Measurements from ENCODE around the gene ARHGEF10L.
A peak's percentile ranks its signal among the peaks of the same experiment; 100 is the strongest.

Gene ARHGEF10L

DNA sequence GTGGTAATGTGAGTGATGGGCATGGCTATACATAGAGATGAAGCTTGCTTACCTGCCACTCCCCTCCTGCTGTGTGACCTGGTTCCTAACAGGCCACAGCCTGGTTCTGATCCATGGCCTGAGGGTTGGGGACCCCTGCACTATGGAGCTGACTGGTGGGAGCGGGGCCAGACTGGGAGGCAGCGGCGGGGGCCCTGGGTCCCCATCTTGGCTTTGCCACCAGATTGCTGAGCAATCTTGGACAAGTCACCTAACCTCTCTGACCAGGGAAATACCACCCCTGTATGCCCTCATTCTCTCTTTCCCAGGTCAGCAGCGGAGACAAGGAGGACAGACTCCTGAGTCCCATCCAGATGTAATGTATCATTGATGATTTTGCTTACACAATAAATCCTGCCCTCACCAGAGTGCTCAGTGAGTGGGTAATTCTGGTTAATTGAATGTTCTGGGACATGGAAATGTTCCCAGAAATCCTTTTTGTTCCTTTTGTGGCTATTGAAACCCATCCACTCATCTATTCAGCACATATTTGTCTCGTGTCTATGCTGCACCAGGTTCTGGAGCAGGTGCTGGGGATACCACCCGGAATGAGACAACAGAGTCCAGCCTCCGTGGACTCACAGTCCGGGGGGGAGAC, 4.1 kb upstream of the ARHGEF10L start:
- Mint-ChIP-seq H3K27me3 (ENCODE audit: low read depth, poor library complexity) (peaks cover 3% of the 10 kb centered on the region), H3K27ac (peak overlapping the region; percentile 1), H3K36me3 (ENCODE audit: low read depth) (no peaks in the 10 kb centered on the region), H3K4me1 (peaks cover 69% of the 10 kb centered on the region), H3K4me3 (peak overlapping the region; percentile 9), H3K9me3 (no peaks in the 10 kb centered on the region)
- TF ChIP-seq, protein P1, sequence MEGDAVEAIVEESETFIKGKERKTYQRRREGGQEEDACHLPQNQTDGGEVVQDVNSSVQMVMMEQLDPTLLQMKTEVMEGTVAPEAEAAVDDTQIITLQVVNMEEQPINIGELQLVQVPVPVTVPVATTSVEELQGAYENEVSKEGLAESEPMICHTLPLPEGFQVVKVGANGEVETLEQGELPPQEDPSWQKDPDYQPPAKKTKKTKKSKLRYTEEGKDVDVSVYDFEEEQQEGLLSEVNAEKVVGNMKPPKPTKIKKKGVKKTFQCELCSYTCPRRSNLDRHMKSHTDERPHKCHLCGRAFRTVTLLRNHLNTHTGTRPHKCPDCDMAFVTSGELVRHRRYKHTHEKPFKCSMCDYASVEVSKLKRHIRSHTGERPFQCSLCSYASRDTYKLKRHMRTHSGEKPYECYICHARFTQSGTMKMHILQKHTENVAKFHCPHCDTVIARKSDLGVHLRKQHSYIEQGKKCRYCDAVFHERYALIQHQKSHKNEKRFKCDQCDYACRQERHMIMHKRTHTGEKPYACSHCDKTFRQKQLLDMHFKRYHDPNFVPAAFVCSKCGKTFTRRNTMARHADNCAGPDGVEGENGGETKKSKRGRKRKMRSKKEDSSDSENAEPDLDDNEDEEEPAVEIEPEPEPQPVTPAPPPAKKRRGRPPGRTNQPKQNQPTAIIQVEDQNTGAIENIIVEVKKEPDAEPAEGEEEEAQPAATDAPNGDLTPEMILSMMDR (IDR thresholded peaks at IDR 0.05): no peak
- no peak for DNase-seq

DNA sequence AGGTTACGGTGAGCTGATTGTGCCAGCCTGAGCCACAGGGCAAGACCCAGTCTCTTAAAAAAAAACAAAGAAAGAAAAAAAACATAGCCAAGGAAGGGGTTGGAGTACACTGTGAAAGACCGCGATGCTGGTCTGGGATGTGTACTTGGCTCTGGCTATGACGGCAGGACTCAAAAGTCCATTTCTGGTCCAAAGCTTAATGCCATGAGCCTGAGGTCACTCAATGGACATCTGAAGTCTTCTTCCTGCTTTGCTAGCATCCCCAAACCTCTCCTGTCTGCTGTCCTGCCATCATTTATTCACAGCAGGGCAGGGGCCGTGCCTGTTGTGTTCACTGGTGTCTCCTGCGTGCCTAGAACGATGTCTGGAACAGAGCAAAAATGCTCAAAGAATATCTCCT, 1.5 kb upstream of the ARHGEF10L start:
- peaks cover 3% of the 10 kb centered on the region for H3K27me3 Mint-ChIP-seq (ENCODE audit: low read depth, poor library complexity)

DNA sequence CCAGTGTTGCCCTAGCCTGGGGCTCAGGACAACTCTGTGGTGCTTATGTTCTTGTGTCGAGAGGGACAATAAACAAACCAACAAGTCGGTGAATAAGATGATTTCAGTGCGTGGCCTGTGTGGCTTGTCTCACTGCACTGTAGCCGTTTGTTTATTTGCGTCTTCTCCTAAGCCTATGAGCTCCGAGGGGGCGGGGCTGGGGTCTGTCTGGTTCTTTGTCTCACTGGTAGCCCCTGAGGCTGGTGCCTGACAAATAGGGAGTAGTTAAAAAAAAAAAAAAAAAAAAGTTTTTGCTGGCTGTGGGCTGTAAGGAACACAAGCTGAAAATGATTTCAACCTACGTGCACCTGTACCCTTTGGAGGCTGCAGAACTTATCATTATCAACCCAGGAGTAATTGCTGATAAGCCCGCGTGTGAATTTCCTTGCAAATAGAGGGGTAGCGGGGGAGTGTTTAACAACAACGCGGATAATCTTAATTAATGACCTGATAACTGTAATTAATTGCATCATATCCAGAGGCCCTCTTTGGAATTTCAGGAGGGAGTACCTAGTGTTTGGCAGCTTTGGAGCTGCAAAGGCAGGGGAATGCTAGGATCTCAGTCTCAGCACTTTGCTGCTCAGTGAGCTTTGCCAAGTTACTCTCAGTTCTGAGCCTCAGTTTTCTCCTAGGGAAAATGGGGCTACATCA, 925 bp upstream of the ARHGEF10L start:
- H3K27me3 Mint-ChIP-seq (ENCODE audit: low read depth, poor library complexity): peaks cover 3% of the 10 kb centered on the region

More for the DNA sequence above, 1.5 kb upstream of the ARHGEF10L start:
- DNase-seq: no peak
- no peaks in the 10 kb centered on the region for H3K9me3 Mint-ChIP-seq
- peaks cover 55% of the 10 kb centered on the region for H3K4me1 Mint-ChIP-seq
- H3K4me3 Mint-ChIP-seq: peak overlapping the region; percentile 81
- no peaks in the 10 kb centered on the region for H3K36me3 Mint-ChIP-seq (ENCODE audit: low read depth)
- peak overlapping the region; percentile 95 for H3K27ac Mint-ChIP-seq
- TF ChIP-seq, protein P1 (IDR thresholded peaks at IDR 0.05): no peak

DNA sequence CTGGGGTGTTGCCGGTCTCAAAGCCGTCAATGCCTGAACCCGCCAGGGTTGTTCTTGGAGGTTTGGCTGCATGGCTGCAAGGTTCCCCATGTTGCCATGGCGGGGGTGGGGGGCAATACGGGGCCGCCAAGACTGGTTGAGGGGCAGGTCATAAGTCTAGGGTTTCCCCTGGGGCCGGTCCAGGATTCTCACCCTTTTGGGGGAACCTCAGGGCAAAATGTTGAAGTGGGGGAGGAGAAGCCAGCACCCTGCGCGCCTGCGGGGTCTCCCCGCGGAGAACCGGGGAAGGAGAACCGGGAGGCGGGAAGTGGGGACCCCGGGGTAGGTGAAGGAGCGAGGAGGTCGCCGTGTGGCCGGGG, 401 bp upstream of the ARHGEF10L start:
- Mint-ChIP-seq H3K27me3 (ENCODE audit: low read depth, poor library complexity) (peaks cover 3% of the 10 kb centered on the region), H3K4me1 (peaks cover 48% of the 10 kb centered on the region), H3K9me3 (no peaks in the 10 kb centered on the region), H3K4me3 (peak overlapping the region; percentile 81), H3K36me3 (ENCODE audit: low read depth) (no peaks in the 10 kb centered on the region), H3K27ac (peak overlapping the region; percentile 74)
- no peak for DNase-seq
- TF ChIP-seq, protein P1 (IDR thresholded peaks at IDR 0.05): no peak

More for the DNA sequence above, 925 bp upstream of the ARHGEF10L start:
- H3K9me3 Mint-ChIP-seq: no peaks in the 10 kb centered on the region
- peaks cover 50% of the 10 kb centered on the region for H3K4me1 Mint-ChIP-seq
- peak overlapping the region; percentile 95 for H3K27ac Mint-ChIP-seq
- TF ChIP-seq, protein P1 (IDR thresholded peaks at IDR 0.05): no peak
- peak overlapping the region; percentile 81 for H3K4me3 Mint-ChIP-seq
- peak; percentile 85 for DNase-seq
- no peaks in the 10 kb centered on the region for H3K36me3 Mint-ChIP-seq (ENCODE audit: low read depth)

DNA sequence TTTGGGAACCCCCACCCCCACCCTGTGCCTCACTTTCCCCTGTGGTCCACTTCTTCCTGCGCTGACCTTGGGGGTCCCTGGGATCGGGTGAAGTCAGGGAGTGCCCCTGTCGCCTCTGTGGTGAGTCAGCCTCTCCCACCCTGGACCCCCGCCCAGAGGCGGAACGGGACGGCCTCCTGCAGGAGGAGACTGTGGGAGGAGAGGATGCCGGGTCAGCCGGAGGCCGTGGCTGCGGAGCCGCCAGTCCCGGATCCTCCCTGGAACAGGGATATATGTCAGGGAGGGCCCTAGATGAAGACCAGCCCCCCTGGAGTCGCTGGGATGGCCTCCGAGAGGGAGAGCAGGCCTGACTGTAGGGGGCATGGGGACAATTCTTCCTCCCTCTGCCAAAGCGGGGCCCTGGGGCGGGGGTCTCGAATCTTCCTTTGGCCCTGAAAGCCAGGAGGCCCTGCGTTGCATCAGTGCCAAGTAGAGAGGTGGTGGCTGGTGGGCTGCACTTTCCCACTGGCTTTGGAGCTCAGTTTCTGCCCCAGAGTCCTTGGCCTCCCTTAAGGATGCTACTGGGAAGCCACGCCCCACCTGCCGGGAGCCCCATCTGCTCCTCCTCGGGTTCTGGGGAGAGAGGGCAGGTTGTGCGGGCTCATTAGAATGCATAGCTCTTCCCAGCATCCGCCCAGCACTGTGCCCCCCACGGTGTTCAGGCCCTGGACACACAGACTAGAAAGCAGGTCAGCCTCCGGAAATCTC, 930 bp downstream of the ARHGEF10L start:
- H3K27ac Mint-ChIP-seq: peak overlapping the region; percentile 61
- DNase-seq: peak; percentile 63
- peaks cover 11% of the 10 kb centered on the region for H3K36me3 Mint-ChIP-seq (ENCODE audit: low read depth)
- peaks cover 56% of the 10 kb centered on the region for H3K4me1 Mint-ChIP-seq
- H3K9me3 Mint-ChIP-seq: peaks cover 7% of the 10 kb centered on the region
- TF ChIP-seq, protein P1 (IDR thresholded peaks at IDR 0.05): no peak
- H3K4me3 Mint-ChIP-seq: peak overlapping the region; percentile 88
- H3K27me3 Mint-ChIP-seq (ENCODE audit: low read depth, poor library complexity): peaks cover 3% of the 10 kb centered on the region

All from nephron progenitor cell (in vitro differentiated cells).